GM18873 (cell line): ENCODE data around the gene LDLRAD3.

Source experiments
- ATAC-seq: cut with Tn5 transposase; IDR thresholded peaks from one replicate; pipeline ENCODE4 v1.9.1; 2021; ENCODE audit warnings: mild to moderate bottlenecking, moderate library complexity, moderate number of reproducible peaks; ENCODE audit not compliant: unreplicated experiment, low FRiP score

Gene LDLRAD3

DNA sequence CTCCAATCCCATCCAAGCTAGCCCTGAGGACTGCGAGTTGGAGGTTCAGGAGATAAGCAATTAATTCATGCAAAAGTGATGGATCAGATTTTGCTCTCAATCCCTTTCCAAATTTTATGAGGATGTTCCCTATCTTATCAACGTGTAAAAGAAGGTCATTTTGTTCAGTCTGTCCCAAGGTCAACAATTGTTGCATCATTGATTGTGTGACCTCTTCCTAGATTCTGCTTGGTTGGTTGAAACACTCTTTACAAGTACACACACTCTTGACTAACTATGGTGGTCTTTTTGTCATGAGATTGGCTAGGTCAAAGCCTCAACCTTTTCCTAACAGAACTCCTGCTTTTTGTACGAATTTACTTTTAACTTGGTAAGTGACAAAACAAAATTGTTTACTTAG is 303.6 kb downstream of the LDLRAD3 start:
- ATAC-seq: no peak

GRCh38 chr11:36248436-36248835 is 304.6 kb downstream of the LDLRAD3 start:
- no peak for ATAC-seq

DNA sequence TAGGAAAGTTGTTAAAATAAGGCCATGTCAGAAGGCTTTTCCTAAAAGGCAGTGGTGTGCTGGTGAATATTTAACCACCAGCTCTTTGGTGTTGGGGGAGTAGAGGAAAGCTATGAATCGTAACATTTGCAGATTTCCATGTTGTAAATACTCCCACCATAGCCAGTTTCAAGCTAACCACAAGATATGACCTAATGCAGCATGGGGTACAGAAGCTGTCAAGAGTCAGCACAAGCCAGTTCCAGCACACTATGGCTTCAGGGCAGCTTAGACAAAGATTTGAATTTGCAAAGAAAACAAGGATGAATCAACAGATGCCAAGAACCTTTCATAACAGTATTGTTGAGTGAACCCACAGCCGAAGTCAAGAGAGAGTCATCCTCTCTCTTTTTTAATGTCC is 305.4 kb downstream of the LDLRAD3 start:
- ATAC-seq: no peak

DNA sequence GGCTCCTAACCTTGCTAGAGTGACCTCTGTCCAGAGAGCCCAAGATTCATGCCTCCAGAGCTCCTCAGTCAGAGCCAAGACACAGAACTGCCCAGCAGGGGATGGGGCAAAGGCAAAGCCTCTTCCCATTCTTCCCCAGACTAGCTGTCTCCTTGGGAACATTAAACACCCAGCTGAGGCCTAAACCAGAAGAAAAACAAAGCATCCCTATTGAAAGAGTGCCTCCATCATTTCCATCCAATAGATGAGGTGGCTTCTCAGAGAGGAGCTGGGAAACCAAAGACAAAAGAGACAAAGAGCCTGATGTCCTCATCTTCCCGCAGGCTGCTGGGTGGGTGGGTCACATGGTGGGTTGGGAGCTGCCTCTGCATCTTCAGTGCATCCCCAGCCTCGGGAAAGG is 308.0 kb downstream of the LDLRAD3 start:
- no peak for ATAC-seq

DNA sequence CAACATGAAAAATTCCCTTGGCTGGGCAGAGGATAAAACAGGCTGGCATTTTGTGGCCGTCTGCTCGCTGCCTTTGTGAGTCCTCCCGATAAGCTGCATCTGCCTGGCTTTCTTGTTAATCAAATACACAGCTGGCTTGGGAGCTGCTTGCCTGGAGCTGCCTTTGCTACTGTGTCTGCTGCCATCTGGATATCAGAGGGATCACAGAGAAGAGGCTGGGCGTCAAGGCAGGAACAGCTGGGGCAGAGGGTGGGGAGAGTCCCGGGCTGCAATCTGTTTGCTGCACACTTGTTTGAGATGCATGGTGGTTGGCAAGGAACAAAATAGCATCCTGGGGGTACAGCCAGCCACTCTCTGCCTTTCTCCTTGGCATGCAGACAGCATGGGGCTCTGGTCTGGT is 309.4 kb downstream of the LDLRAD3 start:
- no peak for ATAC-seq

DNA sequence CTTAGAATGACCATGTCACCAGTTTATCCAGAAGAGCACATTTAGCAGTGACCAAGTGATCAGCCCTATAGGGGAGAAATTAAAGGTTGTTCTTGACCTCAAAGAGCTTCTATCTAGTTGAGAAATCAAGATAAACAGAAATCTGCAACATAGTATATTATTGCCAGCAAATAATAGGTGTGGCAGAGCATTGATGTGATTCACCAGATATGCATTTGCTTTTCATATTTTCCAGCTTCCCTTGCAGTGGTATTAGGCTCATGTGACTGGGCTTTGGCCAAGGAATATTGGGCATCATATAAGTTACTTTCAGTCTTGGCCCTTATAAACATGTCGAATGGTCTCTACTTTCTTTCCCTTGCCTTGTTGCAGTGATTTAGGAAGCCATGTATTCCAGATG is 310.9 kb downstream of the LDLRAD3 start:
- no peak for ATAC-seq

DNA sequence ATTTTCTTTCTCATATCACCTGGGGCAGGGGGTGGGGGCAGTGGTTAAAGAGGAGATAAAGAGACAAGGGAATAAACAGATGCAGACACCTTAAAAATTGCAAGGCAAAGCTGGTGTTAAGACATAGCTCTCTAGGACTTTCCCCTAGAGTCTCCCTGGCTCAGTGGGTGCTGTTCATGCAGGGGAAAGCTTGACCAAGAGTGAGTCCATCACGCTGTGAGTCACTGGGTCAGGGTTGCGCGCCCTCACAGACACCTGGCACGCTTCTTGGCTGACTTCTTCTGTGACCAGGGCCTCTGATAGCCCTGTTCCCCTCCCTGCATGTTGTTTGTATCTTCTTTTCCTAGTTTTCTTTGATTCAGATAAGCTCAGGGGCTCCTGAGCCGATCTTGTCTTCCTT is 313.5 kb downstream of the LDLRAD3 start:
- no peak for ATAC-seq

GRCh38 chr11:36258730-36259360 is 315.0 kb downstream of the LDLRAD3 start:
- ATAC-seq: no peak

DNA sequence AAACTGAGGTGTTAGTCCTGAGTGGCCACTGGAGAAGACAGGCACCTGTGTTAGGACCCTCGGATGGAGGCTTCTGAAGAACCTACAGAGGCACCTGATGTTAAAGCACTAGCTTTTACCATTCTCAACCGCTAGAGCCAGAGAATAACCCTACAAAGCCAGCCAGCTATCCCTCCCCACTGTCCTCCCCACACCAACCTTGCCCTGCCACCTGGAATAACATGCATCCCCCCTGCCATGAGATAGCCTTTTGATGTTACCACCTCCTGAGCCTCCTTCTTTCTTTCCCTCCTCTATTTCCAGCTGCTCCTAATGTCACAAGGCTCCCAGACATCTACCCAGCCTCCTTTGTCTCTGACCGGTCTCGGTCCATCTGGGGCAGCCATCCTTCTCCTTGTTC is 317.2 kb downstream of the LDLRAD3 start:
- no peak for ATAC-seq

DNA sequence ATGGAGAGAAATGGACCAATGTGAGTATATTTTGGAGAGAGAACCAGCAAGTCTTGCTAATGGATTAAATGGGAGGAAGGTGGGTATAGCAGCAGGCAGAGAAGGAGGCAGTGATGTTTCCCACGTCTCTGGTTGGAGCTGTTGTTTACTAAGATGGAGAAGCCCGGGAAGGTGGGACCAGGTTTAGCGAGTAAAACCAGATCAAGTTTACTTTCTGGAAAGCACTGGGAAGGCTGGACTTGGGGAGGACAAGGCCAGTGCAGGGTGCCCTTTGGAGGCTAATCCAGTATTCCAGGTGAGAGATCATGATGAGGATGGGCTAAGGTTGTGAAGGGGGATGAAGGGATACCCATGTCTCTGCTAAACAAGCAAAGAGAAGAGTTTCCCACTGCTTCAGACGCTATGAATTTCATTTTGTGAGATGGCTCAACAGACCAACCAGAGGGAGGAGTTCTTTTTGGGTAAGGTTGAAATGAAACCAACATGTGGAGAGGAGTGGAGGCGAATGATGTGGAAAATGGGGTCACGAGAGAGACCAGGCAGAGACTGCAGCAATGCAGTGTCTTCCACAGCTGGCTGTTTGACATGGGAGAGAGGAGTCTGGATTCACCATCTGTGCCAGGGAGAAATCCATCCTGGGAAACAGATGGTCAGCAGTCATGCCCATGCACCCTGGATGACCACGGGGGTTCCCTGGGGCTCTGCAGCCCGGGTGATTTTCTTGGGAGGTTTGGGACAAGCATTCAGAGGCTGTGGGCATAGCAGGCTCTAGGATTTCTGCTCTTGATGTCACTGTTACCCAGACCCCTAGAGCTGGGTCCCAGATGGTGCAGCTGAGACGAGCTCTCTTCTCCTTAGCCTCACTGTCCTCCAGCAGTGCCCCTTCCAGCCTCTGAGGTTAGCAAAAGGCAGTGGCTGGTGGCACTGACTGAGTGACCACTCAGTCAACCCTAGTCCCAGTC is 320.4 kb downstream of the LDLRAD3 start:
- no peak for ATAC-seq

DNA sequence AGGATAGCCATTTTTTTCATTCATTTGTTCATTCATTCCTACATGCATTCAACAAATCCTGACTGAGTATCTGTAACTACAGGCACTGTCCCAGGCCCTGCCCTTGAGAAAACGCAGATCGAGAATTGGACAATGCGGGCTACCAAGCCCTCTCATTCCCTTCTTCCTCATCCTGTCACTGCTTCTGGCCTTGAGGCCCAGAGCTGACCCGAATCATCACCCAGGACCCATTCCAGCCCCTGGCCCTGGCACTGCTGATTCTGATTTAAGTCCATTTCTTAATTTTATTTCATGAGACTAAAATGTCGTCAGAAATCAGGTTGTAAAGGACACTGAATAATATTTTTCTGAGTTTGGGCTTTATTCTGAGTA is 321.1 kb downstream of the LDLRAD3 start:
- ATAC-seq: no peak

DNA sequence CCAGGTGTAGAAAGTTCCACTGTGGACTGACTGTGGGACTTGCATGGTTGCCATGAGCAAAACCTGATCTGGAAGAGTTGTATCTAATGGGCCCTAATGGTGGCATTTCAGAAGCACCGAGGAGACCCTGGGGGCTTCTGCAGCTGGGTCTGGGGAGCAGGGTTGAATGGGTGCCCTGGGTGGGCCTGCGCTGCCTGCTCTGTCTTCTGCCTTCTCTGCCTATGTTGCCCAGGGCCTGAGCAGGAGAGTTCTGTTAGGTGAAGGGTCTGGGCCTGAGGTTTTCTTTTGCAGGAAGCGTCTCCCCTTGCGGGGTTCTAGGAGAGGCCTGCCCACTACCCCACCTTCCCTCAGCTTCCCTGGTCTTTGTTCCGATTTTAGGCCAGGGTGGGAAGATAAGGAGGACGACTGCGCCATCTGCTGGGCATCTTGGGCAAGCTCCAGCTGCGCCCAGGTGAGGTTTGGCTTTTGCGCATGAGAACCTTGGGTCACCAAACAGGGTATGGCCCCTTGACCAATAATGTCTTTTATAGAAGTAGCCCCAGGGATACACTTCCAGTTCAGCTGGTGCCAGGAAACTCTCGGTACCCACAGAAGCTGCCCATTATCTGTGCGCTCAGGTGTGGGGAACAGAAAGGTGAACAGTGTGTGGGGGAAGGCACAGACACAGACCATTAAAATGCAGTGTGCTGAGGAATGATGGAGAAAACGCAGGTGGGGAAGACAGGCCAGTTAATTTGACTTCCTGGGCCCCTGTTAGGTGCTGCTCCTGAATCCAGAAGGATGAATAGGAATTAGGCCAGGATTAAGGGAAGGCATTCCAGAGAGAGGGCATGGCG is 322.1 kb downstream of the LDLRAD3 start:
- ATAC-seq: peak; percentile 48

GRCh38 chr11:36266767-36267166 is 322.9 kb downstream of the LDLRAD3 start:
- no peak for ATAC-seq

DNA sequence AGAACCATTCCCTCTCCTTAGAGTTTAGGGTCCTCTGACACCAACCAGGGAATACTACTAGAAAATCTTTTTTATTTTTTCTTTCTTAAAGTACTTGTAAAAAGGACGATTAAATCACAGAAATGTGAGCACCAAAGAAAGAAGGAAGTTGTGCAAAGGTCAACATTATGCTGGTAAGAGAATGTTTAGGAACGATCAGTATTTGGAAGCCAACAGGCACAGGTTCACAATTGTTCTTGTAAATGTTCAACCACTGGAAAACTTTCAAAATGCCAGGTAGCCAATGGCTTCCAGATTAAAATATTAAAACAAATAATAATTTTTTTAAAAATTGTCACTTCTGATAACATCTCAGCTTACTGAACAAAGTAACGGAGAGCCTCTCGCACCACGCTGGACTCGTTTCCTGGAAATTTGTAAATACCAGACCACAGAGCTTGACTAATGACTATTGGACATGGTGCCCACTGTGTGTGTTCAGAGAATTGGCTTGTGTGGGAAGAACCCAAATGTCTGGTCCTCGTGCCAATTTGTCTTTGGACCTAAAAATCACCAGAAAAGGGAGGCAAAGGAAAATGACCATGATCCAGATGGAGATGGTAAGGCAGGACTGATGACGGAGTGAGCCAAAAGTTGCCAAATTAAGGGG is 324.6 kb downstream of the LDLRAD3 start:
- no peak for ATAC-seq

- no peak for ATAC-seq
Observed at GRCh38 chr11:36270701-36271100, 326.8 kb downstream of the LDLRAD3 start.

- no peak for ATAC-seq
Observed at GRCh38 chr11:36271794-36272407, 328.0 kb downstream of the LDLRAD3 start.

DNA sequence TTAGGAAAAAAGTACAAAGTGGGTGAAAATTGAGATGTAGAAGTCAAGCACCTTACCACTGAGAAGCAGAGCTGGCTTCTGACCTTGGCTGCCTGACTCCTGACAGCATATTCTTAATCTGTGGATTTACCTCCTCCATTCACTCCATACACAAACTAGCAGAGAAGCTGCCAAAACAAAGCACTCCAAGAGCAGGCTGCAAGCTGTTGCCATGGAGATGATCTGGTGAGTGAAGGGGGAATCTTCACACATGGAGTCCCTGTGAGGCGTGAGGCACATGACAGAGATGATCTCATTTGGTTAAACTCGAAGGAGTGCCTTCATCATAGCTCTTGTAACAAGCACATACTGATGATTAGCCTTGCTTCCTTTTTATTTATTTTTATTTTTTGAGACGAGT is 329.2 kb downstream of the LDLRAD3 start:
- ATAC-seq: no peak

GRCh38 chr11:36274414-36274813 is 330.6 kb downstream of the LDLRAD3 start:
- ATAC-seq: no peak

DNA sequence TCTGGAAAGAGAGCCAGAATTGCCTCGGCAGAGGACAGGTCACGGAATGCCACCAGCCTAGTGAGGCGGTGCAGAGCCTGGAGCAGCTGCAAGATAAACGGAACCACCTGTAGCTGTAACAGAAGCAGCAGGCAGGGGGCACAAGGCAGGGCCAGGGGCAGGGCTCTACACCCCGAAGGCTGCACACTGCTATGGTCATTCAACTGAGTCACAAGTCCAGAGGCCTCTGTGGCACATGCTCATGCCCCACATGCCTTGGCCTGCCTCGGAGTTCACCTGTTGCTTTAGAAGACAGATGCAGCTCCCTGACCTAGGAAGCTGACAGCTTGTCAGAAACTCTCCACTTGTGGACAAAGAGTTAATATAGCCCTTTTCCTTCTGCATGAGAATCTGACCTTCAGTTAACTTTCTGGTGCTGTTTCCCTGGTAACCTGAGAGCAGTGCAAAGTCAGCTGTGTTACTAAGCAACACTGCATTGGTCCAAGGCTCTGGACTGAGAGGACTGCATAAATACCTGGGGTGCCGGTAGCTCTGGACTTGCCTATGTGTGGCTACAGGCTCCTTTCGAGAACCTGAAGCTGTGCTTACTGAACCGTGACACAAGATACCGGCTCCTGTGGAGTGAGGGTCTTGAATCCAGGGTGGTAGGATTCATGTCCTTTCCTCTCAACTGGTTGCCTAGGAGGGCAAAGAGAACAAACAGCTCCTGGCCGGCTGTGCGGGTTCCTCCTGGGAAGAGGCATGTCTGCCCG is 334.8 kb downstream of the LDLRAD3 start:
- no peak for ATAC-seq
